GM18499 (cell line): Measurements from ENCODE around the gene CDCP1.

Experiments
- ATAC-seq: cut with Tn5 transposase; IDR thresholded peaks from one replicate; pipeline ENCODE4 v1.9.1; 2021; ENCODE audit warnings: moderate number of reproducible peaks; ENCODE audit not compliant: insufficient read depth, unreplicated experiment

The CDCP1 gene

DNA sequence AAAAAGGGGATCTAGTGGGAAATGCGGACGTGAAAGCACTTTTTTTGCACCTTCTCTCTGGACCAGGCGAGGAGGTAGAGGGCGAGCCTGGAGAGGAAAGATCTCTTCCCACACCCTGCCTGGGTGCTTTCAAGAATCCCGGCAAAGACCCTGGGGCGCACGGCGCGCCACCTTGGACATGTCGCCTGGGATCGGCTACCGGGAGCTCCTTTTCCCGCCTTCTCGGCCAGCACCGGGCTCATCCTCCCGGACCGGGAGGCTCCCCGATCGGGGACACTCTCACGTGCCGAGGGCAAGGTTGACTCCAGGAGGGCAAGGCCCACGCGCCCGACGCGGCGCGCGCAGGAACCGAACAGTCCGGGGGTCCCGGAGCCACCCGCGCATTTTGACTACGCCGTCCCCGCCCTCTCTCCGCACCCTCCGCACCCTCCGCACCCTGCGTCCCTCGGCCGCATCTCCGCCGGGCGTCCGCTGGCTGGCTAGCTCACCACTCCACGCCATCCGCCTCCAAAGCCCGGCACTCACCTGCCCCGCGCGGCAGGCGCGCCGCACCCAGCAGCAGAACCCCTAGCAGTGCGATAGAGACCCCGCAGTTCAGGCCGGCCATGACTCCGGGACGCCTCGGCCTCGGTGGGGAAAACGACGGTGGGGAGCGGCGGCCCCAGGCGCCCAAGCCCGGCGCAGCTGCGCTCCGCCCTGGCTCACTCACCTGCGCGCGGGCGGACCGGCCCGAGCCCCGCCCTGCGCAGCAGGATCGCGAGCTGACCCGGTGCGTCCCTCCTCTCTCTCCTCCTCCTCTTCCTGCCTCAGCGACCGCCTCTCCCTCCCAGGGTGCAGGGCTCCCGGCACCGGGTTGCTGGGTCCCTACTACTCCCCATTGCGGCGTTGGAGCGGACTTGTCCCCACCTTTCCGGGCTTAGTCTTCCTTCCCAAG, at the start of gene CDCP1:
CDCP1 (minus strand) TSS at position 698 of the 934 bp plus-strand sequence; CDS start at position 607, 91 bp downstream.
- no peak for ATAC-seq

DNA sequence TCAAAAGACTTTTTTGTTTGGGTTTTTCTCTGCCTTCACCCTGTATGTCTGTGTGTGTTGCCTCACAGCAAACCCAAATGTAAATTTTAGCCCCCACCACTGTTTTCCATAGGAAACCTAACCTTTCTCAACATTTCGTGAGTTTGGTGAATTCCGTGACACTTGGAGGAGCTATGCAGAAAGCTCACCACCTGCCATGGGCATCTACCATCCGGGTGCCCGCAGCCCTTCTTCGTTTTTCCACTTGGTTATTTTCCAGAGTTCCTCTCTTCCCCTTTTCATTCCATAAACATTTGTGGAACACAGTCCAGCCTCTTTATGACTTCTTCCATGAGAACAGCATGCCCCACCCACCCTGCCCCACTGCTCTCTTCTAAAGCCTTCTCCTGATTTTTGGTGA, 48.6 kb upstream of the CDCP1 start:
- no peak for ATAC-seq

DNA sequence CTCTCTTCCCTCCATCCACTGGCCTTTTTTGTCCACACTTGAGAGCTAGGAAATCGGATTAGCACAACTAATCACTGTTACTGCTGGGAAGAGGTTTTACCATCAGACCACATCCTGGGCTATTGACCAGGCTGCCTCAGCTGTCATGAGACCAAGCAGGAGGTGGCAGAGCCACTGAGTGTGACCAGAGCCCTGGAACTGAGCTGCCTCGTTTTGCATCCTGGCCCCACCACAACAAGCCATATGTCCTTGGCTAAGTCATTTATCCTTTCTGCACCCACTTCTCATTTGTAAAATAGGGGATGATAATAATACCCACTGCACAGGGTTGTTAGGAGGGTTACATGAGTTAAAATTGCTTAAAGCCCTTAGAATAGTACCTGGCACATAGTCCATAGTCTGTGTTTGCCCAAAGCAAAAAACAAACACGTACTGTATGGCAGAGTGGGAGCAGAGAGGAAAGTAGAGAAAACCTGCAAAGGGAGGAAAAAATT, 45.8 kb upstream of the CDCP1 start:
- ATAC-seq: no peak

- ATAC-seq: no peak
These were observed 45.2 kb upstream of the CDCP1 start for GRCh38 chr3:45191424-45191823.

- no peak for ATAC-seq
These were observed 42.8 kb upstream of the CDCP1 start for GRCh38 chr3:45188719-45189659.

- ATAC-seq: no peak
These were observed 41.5 kb upstream of the CDCP1 start for GRCh38 chr3:45187694-45188141.

- no peak for ATAC-seq
These were observed 40.7 kb upstream of the CDCP1 start for GRCh38 chr3:45186871-45187270.

DNA sequence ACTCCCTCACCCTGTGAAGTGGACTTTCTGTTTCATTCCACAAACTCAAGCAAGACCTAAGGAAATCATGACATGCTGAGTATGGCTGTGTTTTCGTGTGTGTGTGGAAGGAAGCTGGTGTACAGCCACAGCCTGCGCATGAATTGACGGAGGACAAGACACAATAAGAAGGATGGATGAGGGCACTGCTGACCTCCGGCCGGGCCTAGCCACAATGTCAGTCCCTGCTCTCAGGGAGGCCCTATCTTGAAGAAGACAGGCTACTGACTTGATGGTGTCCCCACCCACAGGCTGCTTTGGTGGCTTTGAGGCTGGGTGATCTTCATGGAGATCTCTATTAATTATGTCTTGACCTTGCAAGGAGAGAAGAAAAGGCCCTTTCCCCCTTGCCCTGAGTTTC, 39.3 kb upstream of the CDCP1 start:
- ATAC-seq: no peak

GRCh38 chr3:45185052-45185451, 38.9 kb upstream of the CDCP1 start:
- ATAC-seq: no peak

- ATAC-seq: no peak
These were observed 37.7 kb upstream of the CDCP1 start for GRCh38 chr3:45183872-45184262.

DNA sequence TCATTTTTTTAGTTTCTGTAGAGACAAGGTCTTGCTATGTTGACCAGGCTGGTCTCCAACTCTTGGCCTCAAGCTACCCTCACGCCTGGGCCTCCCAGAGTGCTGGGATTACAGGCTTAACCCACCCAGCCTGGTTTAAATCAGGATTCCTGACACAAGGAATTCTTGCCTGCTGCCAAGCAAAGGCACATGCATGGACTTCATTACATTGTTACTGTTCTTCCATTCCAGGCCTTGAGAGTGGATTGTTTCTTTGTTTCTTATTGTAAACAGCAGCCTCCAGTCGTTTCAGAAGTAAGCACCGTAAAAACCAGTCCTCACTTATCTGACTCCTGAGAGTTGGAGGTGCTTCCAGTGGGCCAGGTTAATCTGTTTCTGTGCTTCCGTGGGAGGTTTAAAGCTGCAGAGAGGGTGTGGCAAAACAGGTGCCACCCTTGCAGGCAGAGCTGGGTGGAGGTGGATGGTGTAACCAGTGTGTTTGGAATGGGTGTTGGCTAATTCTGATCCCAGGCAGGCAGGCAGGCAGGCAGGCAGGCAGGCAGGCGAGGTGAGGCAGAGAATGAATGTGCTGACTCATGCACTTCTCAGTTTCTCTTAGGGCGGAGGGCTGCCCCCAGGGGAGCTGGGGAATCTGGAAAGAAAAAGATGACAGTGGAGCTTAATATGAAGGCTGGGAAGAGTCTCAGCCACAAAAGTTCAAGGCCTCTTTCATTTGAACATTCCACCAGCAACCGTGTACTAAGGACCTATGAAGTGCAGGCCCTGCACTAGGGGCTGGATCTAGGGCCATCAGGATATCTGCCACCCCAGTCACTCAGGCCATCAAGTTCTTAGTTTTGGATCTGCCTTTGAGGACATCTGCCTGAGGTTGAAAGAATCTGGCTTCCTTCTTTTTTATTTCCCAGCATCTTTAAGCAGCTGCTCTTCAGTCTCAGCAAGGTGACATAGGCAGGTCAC, 37.0 kb upstream of the CDCP1 start:
- ATAC-seq: no peak

GRCh38 chr3:45181496-45181895, 35.3 kb upstream of the CDCP1 start:
- no peak for ATAC-seq

- ATAC-seq: no peak
These were observed 34.7 kb upstream of the CDCP1 start for GRCh38 chr3:45180899-45181298.

GRCh38 chr3:45180051-45180450, 33.9 kb upstream of the CDCP1 start:
- ATAC-seq: no peak

DNA sequence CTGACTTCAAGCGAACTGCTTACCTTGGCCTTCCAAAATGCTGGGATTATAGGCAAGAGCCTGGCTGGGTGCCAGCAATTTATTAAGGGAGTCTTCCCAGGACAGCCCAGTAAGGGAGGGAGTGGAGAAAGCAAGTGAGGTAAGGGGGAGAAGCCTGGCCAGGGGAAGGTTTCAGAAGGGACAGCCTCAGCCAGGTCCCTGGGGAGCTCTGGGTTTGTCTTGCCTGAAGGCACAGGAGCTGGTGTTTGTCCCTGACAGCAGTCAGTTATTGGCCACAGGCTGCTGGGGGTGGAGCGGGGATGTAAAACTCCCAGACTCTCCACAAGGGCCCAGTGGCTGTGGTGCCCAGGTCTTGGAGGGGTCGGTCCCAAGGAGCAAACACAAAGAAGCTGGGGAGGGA, 33.0 kb upstream of the CDCP1 start:
- ATAC-seq: no peak

GRCh38 chr3:45178183-45179023, 32.2 kb upstream of the CDCP1 start:
- no peak for ATAC-seq

DNA sequence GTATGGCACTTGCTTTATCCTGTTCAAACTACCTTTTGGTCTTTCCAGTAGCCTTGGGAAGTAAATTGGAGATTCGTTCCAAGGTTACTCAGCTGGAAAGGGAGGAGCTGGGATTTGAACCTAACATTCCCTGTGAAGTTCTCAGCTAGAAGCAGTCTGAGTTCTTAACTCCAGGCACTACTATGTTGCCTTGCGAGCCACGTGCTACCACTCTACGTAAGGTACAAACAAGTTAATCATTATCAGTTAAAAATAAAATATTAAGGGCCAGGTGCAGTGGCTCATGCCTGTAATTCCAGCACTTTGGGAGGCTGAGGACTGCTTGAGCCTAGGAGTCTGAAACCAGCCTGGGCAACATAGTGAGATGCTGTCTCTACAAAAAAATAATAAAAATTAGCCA, 30.7 kb upstream of the CDCP1 start:
- no peak for ATAC-seq

- ATAC-seq: no peak
These were observed 28.1 kb upstream of the CDCP1 start for GRCh38 chr3:45174234-45174633.

DNA sequence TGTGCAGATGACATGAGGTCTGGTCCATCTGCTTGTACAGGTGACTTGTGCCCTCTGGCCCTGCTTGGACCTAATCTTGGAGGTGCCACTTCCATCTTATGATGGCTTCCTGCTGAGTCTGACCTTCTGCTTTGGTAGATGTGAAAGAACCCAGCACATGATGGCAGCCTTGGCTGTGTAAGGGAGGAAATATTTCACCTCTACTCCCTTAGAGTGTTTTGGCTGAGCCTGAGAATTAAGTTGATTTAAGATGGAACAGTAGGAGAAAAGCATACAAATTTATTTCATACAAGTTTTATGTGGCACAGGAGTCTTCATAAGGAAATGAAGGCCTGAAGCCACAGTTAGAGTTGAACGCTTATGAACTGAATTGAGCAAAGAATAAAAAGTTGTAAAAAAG, 27.6 kb upstream of the CDCP1 start:
- ATAC-seq: no peak
